T-helper 2 cell (primary cell): Measurements from ENCODE around the gene MYRIP.
"Not testable (repeated sequence)": the region's sequence is repeated elsewhere in the genome, so short reads cannot be mapped to it uniquely, and the experiment has no call there.

ENCODE experiments used
- DNase-seq, 5 experiments: peaks; one replicate each; pipeline versions ENCODE4 v3.0.0 to v3.0.0-alpha.2; 2012 to 2022

Gene MYRIP

GRCh38 chr3:40088527-40089170 is 279.2 kb downstream of the MYRIP start:
- DNase-seq, result no peak

GRCh38 chr3:40096661-40097111 is 287.3 kb downstream of the MYRIP start:
- DNase-seq, result no peak

- DNase-seq, result no peak
Measured at GRCh38 chr3:40097131-40098117, 288.0 kb downstream of the MYRIP start.

- no peak for DNase-seq
Measured at GRCh38 chr3:40098261-40098759, 288.9 kb downstream of the MYRIP start.

GRCh38 chr3:40099871-40100270 is 290.5 kb downstream of the MYRIP start:
- DNase-seq, result no peak

GRCh38 chr3:40102182-40102581 is 292.8 kb downstream of the MYRIP start:
- DNase-seq, result no peak

DNA sequence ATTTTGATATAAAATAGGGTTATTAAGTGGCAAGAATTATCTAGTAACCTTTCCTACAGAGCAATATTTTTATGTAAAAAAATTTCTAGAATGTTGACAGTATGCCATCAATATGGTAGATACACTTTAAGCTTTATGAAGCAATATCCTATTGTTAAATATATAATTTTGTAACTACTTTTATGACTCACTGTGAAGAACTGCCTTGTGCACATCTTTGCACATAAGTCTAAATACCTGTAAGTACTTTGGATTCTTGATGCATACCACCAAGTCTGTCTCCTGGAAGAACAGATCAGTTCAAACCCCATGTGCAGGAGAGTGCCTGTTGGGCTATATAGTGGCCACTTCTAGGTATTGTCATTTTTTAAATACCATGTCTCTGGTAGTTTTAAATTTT is 294.4 kb downstream of the MYRIP start:
- no peak for DNase-seq

GRCh38 chr3:40104441-40104840 is 295.0 kb downstream of the MYRIP start:
- DNase-seq, result no peak

DNA sequence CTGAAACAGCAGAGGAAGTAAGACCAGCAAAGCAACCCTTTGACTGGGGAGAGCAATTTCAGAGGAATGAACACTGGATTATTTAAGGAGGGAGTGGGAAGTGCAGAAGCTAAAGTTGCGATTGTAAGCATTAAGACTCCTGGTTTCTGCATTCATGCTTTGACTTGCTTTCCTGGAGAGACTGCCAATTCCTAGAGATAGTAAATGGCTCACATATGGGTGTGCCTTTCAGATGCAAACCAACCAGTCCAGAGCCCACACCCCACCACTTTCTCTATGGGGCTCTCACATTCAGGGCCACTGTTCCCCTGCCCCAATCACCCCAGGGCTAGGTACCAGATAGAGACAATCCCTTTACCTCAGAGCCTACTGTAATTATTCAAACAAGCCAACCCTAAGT is 299.2 kb downstream of the MYRIP start:
- DNase-seq, result no peak

GRCh38 chr3:40109641-40110490 is 300.5 kb downstream of the MYRIP start:
- no peak for DNase-seq

- DNase-seq, result no peak
Measured at GRCh38 chr3:40116478-40117177, 307.2 kb downstream of the MYRIP start.

DNA sequence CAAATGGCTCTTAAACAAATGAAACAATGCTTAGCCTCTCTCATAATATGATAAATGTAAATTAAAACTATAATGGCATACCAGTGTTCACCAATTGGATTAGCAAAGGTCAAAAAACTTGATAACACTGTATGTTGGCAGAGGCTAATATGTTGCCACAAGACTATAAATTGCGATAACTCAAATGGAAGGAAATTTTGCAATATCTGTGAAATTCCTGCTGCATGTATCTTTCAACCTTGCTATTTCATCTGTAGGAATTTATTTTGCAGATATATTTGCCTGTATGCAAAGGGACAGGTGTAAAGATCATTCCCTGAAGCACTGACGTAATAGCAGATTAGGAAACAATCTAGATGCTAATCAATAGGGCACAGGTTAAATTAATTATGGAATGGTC is 308.7 kb downstream of the MYRIP start:
- no peak for DNase-seq

DNA sequence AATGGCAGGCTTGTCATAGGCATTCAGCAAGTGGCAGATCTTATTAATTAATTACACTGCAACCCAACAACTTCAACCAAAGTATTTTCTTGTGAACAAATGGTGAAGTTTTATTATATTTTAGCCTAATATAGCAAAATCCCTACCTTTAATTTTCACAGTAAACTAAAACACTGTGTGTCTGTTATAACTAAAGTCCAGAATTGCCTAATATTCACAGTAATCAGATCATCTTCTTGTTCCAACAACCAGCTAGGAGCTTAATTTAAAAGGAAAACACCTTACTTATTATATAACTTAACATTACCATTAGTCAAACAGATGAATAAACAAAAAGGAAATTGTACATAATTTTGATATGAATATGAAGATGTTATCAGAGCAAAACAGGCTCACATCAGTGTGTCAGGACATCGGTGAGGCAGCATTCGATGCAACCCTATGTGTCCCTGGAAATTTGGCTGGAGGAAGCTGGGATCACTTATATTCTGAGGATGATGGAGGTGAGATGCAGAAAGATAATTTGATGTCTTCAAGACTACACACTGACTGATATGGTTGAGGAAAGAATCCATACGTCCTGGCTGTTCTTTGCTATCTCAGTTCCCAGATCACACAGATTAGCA is 310.8 kb downstream of the MYRIP start:
- no peak for DNase-seq

- no peak for DNase-seq
Measured at GRCh38 chr3:40120806-40121205, 311.4 kb downstream of the MYRIP start.

DNA sequence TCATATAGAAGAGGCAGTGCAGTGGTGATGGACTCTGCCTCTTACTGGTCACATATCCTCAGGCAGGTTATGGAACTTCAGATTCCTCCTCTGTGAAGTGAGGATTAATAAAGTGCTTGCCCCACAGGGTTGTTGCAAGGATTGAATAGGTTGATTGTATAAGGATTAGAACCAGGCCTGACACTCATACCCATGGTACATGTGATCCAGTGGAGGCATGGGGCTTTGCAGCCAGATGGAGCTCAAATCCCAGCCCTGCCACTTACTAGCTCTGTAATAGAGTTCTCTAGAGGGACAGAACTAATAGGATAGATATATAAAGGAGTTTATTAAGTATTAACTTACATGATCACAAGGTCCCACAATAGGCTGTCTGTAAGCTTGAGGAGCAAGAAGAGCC is 315.5 kb downstream of the MYRIP start:
- no peak for DNase-seq

DNA sequence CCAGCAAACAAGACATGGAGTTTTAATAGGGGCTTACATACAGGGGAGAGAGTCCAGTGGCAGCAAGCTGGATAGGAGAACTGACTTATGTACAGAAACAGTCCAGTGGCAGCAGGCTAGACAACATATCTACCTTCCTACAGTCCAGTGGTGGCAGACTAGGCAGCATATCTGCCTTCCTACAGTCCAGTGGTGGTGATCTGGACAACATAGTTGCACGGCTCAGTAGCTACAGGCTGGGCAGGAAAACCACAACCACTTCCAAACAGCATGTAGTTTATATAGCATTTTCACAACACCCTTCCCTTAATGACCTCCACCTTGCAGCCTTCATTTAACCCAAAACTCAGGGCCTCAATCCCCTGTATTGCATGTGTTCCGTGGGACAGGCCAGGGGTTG is 318.8 kb downstream of the MYRIP start:
- DNase-seq, result no peak

DNA sequence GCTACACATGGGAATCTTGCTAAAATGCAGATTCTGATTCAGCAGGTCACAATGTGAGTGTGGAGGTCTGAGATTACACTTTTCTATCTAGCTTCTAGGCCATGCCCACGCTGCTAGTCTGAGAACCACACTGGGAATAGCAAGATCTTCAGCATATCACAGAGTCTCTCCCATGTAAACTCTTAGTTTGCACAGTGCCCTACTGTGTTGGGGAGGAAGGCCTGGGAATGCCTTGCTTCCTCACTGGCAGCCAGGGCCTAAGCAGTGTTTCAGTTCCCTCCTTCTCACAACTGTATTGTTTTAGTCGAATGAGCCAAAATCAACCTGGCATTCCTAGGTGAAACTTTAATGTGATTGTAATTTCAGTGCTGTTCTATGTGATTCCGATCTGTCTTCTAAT is 320.1 kb downstream of the MYRIP start:
- no peak for DNase-seq

- no peak for DNase-seq
Measured at GRCh38 chr3:40129981-40130380, 320.6 kb downstream of the MYRIP start.

- no peak for DNase-seq
Measured at GRCh38 chr3:40130721-40131120, 321.3 kb downstream of the MYRIP start.

GRCh38 chr3:40133886-40134575 is 324.6 kb downstream of the MYRIP start:
- not testable (repeated sequence) for DNase-seq
